HG02884 (cell line): Measurements from ENCODE around the gene ACSM4.
"Not testable (repeated sequence)": the region's sequence is repeated elsewhere in the genome, so short reads cannot be mapped to it uniquely, and the experiment has no call there.

Experiments used
- ATAC-seq: cut with Tn5 transposase; IDR thresholded peaks from one replicate; pipeline ENCODE4 v1.9.1; 2021; ENCODE audit warnings: mild to moderate bottlenecking, moderate library complexity; ENCODE audit not compliant: unreplicated experiment

Gene ACSM4

DNA sequence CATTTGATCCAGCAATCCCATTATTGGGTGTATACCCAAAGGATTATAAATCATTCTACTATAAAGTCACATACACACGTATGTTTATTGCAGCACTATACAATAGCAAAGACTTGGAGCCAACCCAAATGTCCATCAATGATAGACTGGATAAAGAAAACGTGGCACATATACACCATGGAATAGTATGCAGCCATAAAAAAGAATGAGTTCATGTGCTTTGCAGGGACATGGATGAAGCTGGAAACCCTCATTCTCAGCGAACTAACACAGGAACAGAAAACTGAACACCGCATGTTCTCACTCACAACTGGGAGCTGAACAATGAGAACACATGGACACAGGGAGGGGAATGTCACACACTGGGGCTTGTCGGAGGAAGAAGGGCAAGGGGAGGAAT, 33.9 kb downstream of the ACSM4 start:
- ATAC-seq, result not testable (repeated sequence)

- no peak for ATAC-seq
Observed at GRCh38 chr12:7339675-7340074, 35.8 kb downstream of the ACSM4 start.

GRCh38 chr12:7344833-7345606, 41.1 kb downstream of the ACSM4 start:
- no peak for ATAC-seq

DNA sequence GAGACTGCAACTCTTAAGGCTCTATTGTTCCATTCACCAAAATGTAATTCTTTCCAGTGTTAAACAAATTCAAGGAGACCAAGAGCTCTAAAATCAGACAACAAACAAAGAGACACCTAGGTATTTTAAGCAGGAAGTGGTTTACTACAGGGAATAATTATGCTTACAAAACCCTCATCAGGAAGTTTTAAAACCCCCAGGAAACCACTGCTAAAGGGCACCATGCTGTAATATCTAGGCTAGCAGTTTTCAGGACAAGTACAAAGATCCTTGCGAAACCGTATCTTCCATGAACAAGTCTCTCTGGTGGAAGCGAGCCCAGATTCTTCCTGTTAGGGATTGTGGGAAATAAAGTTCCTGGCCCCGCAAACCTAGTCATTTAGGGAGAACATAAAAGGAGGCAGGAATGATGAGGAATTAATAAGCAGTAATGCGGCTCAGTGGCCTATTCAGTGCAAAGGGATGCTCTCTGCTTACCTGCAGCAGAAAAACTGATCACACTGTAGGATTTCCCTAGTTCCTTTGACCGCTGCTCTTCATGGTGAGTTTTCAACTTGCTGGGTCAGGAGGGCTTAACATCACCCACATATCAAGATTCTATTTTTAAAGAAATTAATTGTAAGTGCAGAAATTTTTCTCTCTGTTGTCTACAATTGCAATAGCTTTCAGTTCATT, 42.8 kb downstream of the ACSM4 start:
- no peak for ATAC-seq

DNA sequence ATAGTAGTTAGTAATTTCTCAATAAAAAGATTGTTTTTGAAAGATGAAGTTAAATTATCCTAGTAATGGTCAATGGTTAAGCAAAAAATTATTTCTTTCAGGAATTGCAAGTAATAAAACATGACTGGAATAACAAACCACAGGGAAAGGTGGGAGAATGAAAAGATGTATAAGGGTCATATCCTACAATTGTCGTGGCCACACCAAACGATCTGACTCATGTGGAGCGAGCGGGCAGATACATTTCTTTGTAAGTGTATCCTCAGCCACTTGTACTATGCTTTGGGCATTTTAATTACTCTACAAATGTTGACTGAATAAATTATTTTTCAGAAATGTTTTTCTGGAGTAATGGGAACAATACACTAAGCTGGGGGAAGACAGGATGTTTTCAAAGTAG, 45.5 kb downstream of the ACSM4 start:
- ATAC-seq, result no peak

- no peak for ATAC-seq
Observed at GRCh38 chr12:7351177-7351576, 47.3 kb downstream of the ACSM4 start.

- ATAC-seq, result no peak
Observed at GRCh38 chr12:7352661-7353060, 48.8 kb downstream of the ACSM4 start.

- no peak for ATAC-seq
Observed at GRCh38 chr12:7354529-7354928, 50.7 kb downstream of the ACSM4 start.

GRCh38 chr12:7361265-7361664, 57.4 kb downstream of the ACSM4 start:
- peak; percentile 52 for ATAC-seq

- no peak for ATAC-seq
Observed at GRCh38 chr12:7362734-7363133, 58.9 kb downstream of the ACSM4 start.

DNA sequence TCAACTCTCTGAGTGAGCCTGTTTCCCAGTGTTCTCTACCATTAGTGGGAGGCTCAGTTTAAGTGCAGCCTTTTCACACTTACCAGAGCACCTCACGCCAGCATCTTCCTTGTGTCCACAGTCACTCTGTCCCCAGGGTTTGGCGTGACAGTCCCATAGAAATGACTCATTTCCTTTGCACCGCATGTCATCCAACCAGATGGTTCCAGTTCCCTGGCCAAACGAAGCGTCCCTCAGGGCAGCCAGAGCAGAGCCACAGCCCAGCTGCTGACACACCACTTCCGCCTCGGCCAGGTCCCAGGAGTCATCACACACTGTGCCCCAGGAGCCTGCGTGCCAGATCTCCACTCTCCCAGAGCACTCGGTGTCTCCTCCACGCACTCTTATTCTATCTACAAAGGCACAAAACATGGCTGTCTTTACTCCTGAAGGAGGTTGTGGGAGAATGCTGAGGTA, 65.4 kb downstream of the ACSM4 start:
- ATAC-seq, result no peak

DNA sequence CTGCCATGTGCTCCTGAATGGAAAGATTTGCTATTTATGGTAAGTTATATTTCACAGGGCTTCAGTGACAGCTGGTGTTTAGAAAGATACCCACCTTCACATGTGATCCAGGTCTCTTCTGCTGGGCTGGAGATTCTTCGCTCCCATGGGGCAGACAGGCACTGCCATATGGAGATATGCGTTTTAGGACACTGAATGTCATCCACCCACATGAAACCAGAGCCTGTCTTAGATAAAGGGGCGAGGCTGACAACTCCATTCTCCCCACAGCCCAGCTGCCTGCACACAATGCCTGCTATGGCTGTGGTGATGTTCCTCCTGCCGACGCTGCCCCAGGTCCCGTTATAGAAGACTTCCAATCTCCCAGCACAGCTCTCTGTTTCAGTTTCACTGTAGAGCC, 69.4 kb downstream of the ACSM4 start:
- no peak for ATAC-seq

DNA sequence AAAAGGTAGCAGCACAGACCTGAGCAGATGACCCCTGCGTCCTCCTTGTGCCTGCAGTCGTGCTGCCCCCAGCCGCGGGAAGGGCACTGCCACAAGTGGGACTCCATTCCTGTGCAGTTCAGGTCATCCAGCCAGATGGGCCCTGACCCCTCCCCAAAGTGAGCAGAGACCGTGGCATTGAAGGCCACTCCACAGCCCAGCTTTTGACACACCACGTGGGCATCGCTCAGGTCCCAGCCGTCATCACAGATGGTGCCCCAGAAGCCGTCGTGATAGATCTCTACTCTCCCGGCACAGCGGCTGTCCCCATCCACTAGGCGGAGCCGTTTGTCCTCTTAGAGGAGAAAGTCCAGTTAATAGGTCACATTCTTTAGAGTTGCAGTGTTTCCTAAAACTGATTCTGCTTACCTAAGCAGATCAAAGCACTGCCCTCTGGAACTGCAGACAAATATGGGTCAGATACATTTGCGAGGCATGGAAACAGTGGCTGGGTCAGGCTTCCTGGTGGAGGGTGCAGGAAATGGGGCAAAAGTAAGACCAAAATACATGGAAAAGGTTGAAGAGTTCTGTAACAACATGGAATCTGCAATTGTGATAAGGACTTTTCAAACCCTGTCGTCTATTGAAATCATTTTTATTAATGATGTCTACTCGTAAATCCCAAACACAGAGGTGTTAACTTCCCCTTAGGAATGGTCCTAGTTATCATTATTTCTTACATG, 70.7 kb downstream of the ACSM4 start:
- ATAC-seq, result no peak

DNA sequence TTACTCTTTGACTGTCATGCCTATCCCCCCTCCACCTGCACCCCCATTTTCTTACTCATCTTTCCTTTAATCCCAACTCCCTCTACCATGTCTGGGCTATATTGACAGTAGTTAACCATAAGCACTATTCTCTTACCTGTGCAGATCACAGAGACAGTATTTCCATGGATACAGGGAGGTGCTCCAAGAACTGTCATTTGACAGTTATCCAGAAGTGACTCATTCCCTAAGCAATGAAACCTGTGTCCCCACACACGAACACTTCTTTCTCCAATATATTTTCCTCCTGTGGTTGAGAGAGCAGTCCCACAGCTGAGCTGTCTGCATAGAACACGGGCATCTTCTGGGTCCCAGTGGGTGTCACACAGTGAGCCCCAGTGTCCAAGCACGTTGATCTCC, 71.3 kb downstream of the ACSM4 start:
- no peak for ATAC-seq

DNA sequence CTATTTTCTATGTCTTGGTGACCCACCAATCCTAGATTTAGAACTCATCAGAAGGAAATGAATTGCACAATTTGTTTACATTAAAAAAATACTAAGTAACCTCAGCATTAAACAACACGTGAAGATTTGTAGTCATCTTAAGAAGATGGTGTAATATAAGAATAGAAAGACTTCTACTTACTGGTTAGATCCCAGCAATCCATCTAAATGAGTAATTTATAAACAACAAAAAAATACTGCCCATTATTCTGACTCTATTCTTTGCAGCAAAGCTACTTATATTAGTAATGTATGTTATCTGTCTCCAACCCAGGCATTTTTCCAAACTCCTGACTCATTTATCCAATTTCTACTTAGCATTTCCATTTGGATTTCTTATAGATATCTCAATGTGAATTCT, 72.3 kb downstream of the ACSM4 start:
- no peak for ATAC-seq
